Esophagus squamous epithelium (tissue), 4 donors: ENCODE measurements around the gene SMARCA1.

ENCODE experiments used
- CTCF ChIP-seq, 6 experiments: fragments of 450-650 bp in 4 of 6; fragments of 200-600 bp in 2 of 6; sonication (generic) in 2 of 6; IDR thresholded peaks; one replicate each; pipeline ENCODE4 v1.5.1; 2016 to 2019; ENCODE audit warnings: antibody characterized with exemption in 6 of 6, mild to moderate bottlenecking in 4 of 6, moderate library complexity in 4 of 6
- POLR2A ChIP-seq, 4 donors: fragments of 450-650 bp; IDR thresholded peaks; one replicate each; pipeline ENCODE4 v1.6.1; 2017; ENCODE audit warnings: antibody characterized with exemption in 4 of 4, mild to moderate bottlenecking in 4 of 4, moderate library complexity in 3 of 4

GRCh38 chrX:129523079-129523911 is at the start of gene SMARCA1:
- TF ChIP-seq CTCF (IDR thresholded peaks at IDR 0.05) (no peak), POLR2A (IDR thresholded peaks at IDR 0.05) (no peak)
